HL-60 (cell line): ENCODE data around the gene CAMSAP1.

Experiments used
- DNase-seq, 2 experiments: peaks; one replicate each; pipeline ENCODE4 v3.0.0-alpha.2; 2010 to 2020; ENCODE audit warnings: low read depth in 1 of 2, low spot score in 1 of 2
- H3K27ac ChIP-seq: fragments of 250-450 bp; sonication (Bioruptor Pico); replicated peaks from 2 replicates; pipeline ENCODE4 v1.5.1; 2020; ENCODE audit warnings: mild to moderate bottlenecking, moderate library complexity
- H3K27me3 ChIP-seq: fragments of 250-450 bp; sonication (Bioruptor Pico); 2 replicates; pipeline ENCODE4 v1.5.1; 2021; ENCODE audit warnings: mild to moderate bottlenecking, moderate library complexity; ENCODE audit not compliant: insufficient read depth, poor library complexity, severe bottlenecking
- H3K4me3 ChIP-seq: replicated peaks from 2 replicates; pipeline ENCODE4 v1.5.1; 2011; ENCODE audit warnings: mild to moderate bottlenecking, control low read depth, low read length; ENCODE audit not compliant: insufficient read depth
- CTCF ChIP-seq: IDR thresholded peaks from one replicate; pipeline ENCODE4 v1.5.1; 2011; ENCODE audit warnings: low read length, control low read depth, inconsistent platforms; ENCODE audit not compliant: insufficient read depth
- GABPA ChIP-seq: IDR thresholded peaks from 2 replicates; pipeline ENCODE4 v1.6.1; 2012; ENCODE audit warnings: low read depth
- POLR2AphosphoS5 ChIP-seq: IDR thresholded peaks from 2 replicates; pipeline ENCODE4 v1.6.1; 2012; ENCODE audit warnings: low read depth
- REST ChIP-seq: IDR thresholded peaks from 2 replicates; pipeline ENCODE4 v1.6.1; 2012; ENCODE audit warnings: low read depth; ENCODE audit not compliant: insufficient replicate concordance
- SPI1 ChIP-seq: IDR thresholded peaks from 2 replicates; pipeline ENCODE4 v1.6.1; 2012; ENCODE audit warnings: low read depth, mild to moderate bottlenecking, borderline replicate concordance

The CAMSAP1 gene

GRCh38 chr9:135758870-135759269, 148.5 kb downstream of the CAMSAP1 start:
- TF ChIP-seq CTCF (no peak), POLR2AphosphoS5 (no peak), GABPA (no peak), SPI1 (no peak), REST (no peak)

More at GRCh38 chr9:135758870-135759269, 148.5 kb downstream of the CAMSAP1 start:
- Histone ChIP-seq H3K27me3 (no peaks in the 10 kb centered on the region), H3K27ac (no peak overlapping the region), H3K4me3 (no peak overlapping the region)
- DNase-seq, result no peak
